ENCODE measurements around the gene INF2. TPM values are rescaled to one million over a fixed set of nuclear protein-coding genes. Genes with fewer than 3 reads are reported as not detected.

The INF2 gene
- polyA plus RNA-seq, 3 donors: 34.1 to 38.1 (median 34.6) TPM

DNA sequence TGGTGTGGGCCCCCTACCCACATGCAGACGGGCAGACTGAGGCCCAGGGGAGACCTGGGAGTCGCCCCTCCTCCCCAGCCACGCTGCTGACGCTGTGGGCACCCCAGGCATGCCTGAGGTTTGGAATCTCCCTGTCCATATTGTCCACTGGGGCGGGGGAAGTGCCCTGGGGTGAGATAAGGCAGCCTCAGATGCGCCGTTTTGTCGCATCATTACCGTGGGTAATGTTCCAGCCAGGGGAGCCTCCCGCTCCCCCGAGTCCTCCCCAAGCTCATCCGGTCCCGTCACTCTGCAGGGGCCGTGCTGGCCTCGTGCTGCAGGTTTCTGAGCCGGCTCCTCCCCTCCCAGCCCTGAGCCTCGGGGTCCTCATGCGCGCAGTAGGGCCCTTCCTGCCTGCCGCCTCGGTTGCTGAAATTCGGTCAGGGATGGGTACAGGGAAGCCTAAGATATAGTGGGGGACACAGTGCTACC lies 11.4 kb downstream of the INF2 start:
- no peak for DNase-seq (ENCODE audit: low read depth in 3 of 3, low spot score in 2 of 3)

DNA sequence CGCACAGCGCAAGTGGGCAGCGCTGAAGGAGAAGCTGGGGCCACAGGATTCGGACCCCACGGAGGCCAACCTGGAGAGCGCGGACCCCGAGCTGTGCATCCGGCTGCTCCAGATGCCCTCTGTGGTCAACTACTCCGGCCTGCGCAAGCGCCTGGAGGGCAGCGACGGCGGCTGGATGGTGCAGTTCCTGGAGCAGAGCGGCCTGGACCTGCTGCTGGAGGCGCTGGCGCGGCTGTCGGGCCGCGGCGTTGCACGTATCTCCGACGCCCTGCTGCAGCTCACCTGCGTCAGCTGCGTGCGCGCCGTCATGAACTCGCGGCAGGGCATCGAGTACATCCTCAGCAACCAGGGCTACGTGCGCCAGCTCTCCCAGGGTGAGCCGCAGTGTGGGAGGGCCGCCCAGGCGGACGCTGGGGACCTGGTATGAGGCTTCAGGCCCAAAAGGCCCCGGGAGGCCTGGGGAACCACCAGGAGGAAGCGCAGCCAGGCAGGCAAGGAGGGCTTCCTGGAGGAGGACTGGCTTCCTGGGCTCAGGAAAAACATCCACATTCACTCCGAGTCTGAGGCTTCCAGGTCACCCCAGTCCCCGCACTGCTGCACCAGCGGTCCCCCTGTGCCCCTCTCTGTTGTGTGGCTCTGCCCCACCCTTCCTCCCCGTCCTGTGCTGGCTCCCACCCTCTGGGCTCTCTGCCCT lies 12.1 kb downstream of the INF2 start:
- DNase-seq (ENCODE audit: low read depth in 3 of 3, low spot score in 2 of 3): no peak

DNA sequence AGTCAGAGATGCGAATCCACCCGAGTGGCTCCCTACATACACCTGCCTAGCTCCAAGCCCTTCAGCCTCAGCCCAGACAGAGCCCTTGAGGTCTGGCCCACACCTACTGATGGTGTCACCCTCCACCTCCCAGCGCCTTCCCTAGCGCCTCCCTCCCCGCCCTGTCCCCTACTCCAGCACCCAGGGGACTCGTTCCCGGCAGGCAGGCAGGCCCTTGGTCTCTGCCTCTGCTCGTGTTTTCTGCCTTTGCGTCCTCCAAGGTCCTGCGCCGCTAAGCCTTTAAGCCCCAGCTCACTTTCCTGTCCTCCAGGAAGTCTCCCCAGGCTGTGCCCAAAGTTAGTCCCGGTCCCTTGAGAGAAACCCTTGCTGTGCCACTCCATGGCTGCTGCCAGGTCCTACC lies 12.7 kb downstream of the INF2 start:
- no peak for DNase-seq (ENCODE audit: low read depth in 3 of 3, low spot score in 2 of 3)

DNA sequence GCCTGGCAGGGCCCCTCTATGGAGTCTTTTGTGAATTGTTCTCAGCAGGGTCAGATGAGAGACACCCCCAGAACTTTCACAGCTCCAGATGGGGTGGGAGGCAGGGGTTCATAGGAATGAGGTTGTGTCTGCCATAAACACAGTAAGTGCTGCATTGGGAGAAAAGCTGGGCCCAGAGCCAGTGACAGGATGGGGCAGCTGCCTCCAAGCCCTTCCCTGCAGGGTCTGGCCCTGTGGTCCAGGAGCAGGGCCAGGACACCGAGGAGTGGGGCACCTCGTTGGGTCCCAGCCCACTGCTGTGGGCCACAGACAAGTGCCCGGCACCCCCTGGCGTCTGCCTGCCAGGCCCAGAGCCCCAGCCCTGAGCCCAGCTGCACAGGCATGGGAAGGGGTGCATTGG lies 13.3 kb downstream of the INF2 start:
- no peak for DNase-seq (ENCODE audit: low read depth in 3 of 3, low spot score in 2 of 3)

DNA sequence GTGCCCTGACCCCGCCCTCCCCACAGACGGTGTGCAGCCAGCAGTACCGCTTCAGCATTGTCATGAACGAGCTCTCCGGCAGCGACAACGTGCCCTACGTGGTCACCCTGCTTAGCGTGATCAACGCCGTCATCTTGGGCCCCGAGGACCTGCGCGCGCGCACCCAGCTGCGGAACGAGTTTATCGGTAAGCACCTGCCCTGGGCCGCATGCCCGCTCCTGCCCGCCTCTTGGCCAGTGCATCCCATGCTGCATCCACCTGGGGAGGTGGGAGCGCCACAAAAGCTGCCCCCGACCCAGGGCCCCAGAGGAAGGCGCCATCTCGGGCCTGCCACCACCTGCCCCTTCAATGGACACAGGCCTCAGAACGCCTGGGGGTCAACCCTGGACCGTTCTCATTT lies 13.9 kb downstream of the INF2 start:
- DNase-seq (ENCODE audit: low read depth in 3 of 3, low spot score in 2 of 3): no peak

DNA sequence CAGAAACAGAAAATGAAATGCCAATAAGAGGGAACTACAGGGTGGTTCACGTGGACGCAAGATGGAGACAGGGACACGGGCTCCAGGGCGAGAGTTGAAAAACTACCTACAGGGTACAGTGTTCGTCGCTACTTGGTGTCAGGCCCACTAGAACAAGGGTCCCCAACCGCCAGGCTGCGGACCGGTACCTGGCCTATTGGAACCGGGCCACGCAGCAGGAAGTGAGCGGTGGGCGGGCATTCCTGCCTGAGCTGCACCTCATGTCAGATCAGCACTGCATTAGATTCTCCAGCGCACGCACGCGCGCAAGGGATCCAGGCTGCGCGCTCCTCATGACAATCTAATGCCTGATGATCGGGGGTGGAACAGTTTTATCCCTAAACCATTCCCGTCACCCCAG lies 14.8 kb downstream of the INF2 start:
- DNase-seq (ENCODE audit: low read depth in 3 of 3, low spot score in 2 of 3): no peak

DNA sequence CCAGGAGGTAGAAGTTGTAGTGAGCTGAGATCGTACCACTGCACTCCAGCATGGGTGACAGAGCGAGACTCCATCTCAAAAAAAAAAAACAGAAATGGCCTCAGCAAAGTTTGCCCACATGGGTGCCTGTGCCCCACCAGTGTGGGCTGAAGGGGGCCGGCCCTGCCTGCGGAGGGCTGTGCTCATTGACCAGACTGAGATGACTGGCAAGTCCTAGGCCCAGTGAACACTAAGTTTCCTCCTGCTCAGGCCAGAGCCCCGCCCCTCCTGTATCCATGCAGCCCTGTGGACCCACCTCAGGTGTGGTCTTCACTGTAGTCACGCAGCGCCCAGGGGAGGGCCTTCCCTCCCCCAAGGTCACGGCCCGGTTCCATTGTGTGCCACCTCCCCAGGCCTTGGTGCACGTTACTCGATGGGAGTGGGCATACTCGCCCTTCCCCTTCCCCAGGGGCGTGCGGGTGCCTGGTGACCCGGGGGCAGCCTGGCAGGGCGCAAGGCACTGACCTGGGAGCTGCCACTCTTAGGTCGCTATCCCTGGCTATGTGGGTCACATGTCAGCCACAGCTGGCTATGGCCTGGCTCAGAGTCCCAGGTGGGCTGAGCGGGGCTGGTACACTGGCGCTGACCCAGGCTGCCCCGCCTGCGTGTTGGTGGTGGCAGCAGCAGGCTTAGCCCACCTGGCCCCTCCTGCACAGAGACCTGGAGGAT lies 16.1 kb downstream of the INF2 start:
- DNase-seq (ENCODE audit: low read depth in 3 of 3, low spot score in 2 of 3): no peak

DNA sequence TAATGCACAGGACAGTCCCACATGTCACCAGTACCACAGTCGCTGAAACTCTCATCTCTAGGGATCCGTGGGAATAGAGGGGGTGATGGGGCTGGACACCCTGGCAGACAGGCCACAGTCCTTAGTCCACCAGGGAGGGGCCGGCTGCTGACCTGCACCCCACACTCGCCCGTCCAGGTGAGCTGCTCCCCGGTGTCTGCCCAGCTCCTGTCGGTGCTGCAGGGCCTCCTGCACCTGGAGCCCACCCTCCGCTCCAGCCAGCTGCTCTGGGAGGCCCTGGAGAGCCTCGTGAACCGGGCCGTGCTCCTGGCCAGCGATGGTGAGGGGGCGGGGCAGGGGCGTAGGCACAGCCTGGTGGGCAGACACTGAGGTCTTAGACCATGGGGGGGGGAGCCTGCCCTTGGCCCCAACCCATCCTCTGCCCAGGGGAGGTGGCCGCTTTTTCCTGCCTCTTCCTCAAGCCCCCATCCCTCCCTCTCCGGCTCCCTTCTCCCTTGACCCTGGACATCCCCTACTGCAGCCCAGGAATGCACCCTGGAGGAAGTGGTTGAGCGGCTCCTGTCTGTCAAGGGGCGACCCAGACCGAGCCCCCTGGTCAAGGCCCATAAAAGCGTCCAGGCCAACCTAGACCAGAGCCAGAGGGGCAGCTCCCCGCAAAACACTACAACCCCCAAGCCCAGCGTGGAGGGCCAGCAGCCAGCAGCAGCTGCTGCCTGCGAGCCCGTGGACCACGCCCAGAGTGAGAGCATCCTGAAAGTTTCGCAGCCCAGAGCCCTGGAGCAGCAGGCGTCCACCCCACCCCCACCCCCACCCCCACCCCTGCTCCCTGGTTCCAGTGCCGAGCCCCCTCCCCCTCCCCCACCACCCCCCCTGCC lies 17.6 kb downstream of the INF2 start:
- no peak for DNase-seq (ENCODE audit: low read depth in 3 of 3, low spot score in 2 of 3)

DNA sequence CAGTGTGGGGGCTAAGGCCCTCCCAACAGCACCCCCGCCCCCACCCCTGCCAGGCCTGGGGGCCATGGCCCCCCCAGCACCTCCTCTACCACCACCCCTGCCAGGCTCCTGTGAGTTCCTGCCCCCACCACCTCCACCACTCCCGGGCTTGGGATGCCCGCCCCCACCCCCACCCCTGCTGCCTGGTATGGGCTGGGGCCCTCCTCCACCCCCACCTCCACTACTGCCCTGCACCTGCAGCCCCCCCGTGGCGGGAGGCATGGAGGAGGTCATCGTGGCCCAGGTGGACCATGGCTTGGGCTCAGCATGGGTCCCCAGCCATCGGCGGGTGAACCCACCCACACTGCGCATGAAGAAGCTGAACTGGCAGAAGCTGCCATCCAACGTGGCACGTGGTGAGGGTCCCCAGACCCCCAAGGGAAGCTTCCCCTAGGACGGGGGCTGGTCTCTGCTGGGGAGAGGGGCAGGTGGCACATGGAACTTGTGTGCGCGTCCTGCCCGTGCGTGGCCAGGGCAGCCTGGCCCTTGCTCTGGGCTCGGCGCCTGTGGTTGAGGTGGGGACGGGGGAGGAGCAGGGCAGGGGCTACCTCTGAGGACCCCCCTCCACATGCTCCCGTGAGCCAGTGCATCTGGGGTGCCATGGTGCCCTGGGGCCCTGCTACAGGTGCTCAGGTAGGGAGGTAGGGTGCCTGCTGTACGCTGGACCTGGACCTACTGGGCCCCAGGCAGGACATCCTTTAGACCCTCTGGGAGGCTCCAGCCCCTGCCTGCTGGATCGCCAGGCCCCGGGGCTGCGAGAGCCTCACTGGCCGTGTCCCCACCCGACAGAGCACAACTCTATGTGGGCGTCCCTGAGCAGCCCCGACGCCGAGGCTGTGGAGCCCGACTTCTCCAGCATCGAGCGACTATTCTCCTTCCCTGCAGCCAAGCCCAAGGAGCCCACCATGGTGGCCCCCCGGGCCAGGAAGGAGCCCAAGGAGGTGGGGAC lies 18.5 kb downstream of the INF2 start:
- DNase-seq (ENCODE audit: low read depth in 3 of 3, low spot score in 2 of 3): no peak

DNA sequence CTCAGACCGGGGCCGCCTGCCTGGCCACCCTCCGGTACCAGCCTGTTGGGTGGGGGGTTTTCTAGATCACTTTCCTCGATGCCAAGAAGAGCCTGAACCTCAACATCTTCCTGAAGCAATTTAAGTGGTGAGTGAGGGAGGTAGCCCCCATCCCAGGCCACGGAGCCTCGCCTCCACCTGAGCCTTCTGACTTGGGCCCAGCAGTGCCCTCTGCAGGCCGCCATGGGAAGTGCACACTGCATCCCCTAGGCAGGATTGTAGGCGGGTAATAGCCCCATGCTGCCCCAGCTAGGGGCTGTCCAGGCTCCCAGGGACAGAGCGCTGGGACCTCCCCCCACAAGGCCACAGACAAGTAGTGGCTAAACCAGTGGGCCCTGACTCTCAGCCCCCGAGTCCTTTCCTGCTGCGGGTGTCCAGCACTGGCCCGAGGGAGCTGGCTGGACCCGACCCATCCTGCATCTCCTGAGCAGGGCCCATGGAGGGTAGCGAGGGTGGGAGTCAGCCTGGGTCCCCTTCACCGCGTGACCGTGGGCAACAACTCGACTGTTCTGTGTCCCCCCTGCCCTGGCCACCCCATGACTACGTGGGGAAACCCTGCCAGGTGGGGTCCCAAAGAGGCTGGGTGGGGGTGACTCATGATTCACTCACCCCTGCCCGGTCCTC lies 19.3 kb downstream of the INF2 start:
- no peak for DNase-seq (ENCODE audit: low read depth in 3 of 3, low spot score in 2 of 3)

DNA sequence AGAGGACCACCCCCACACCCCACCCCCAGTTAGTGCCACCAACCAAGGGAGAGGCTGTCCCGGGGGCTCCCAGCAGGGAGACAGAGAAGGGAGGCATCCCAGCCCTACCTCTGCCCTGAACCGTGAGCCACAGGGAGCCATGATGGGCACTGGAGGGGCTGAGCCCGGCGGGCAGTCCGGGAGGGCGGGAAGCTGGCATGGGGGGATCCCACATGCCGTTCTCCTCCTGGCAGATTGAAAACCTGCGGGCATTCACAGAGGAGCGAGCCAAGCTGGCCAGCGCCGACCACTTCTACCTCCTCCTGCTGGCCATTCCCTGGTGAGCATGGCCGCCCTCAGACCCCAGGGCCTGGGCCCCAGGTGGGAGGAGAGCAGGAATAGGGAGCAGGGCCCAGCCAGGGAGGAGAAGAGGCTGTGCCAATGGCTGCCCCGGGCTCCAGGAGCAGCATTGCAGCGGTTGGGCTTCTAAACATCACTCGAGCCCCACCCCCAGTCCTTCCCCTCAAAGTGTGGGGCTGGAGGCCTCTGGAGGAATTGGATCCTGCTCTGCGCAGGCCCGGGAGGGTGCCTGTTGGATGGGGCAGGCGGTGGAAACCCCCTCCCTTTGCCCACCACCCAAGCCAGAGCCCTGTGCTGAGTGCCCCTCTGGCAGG lies 20.1 kb downstream of the INF2 start:
- no peak for DNase-seq (ENCODE audit: low read depth in 3 of 3, low spot score in 2 of 3)

DNA sequence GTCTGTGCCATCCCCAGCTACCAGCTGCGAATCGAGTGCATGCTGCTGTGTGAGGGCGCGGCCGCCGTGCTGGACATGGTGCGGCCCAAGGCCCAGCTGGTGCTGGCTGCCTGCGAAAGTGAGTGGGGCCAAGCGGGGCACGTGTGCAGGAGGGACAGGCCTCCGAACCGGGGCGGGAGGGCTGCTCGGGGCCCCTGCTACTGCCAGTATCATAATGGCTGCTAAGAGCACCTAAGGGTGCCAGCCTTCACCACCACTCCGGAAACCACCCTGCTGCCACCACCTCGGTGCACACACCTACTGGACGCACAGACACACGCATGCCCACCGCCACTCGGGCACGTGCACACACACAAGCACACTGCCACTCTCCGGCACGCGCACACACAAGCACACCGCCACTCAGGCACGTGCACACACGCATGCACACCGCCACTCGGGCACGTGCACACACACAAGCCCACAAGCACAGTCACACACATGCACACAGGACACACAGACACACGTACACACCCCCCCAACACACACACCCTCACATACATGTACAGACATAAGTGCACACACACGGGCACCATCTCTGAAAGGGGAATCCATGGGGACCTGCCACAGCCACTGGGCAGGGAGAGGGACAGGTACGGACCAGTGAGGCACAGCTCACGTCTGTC lies 20.8 kb downstream of the INF2 start:
- DNase-seq (ENCODE audit: low read depth in 3 of 3, low spot score in 2 of 3): no peak

DNA sequence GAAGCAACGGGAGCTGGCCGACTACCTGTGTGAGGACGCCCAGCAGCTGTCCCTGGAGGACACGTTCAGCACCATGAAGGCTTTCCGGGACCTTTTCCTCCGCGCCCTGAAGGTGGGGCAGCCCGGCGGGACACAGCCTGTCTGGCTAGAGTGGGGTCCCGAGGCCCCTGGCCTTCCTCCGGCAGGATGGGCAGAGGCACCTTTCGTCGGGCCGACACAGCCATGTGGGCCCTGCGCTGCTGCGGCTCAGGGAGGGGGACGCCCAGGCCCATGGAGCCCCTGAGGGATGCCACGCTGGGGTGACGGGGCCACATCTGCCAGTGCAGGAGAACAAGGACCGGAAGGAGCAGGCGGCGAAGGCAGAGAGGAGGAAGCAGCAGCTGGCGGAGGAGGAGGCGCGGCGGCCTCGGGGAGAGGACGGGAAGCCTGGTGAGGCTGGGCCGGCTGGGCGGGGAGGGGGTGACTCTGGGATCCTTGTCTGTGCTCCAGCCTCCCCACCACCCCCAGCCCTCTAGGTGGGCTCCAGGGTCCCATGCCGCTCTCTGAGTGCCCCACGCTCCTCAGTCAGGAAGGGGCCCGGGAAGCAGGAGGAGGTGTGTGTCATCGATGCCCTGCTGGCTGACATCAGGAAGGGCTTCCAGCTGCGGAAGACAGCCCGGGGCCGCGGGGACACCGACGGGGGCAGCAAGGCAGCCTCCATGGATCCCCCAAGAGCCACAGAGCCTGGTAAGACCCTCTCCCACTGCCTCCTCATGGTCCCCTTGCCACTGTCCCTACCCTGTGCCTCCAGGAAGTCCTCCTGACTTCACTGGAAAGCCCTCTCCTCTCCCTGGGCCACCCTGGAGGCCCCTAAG lies 23.7 kb downstream of the INF2 start:
- no peak for DNase-seq (ENCODE audit: low read depth in 3 of 3, low spot score in 2 of 3)

DNA sequence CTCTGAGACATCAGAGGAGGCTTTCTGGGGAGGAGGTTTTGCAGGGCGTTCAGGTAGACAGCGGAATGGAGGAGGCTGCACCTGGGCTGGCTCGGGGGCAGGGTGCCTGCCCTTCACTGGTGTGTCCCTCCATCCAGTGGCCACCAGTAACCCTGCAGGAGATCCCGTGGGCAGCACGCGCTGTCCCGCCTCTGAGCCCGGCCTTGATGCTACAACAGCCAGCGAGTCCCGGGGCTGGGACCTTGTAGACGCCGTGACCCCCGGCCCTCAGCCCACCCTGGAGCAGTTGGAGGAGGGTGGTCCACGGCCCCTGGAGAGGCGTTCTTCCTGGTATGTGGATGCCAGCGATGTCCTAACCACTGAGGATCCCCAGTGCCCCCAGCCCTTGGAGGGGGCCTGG lies 24.6 kb downstream of the INF2 start:
- DNase-seq (ENCODE audit: low read depth in 3 of 3, low spot score in 2 of 3): no peak

DNA sequence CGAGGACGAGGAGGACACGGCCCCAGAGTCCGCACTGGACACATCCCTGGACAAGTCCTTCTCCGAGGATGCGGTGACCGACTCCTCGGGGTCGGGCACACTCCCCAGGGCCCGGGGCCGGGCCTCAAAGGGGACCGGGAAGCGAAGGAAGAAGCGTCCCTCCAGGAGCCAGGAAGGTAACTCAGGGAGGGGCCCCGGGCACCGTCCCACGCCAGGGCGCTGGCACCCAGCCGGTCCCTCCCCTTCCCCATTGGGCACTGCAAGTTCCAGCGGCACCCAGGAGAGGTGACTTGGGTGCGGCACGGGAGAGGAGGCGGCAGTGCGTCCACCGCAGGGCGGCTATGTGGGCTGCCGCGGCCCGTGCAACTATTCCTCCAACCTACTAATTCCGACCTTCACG lies 25.3 kb downstream of the INF2 start:
- DNase-seq (ENCODE audit: low read depth in 3 of 3, low spot score in 2 of 3): no peak

DNA sequence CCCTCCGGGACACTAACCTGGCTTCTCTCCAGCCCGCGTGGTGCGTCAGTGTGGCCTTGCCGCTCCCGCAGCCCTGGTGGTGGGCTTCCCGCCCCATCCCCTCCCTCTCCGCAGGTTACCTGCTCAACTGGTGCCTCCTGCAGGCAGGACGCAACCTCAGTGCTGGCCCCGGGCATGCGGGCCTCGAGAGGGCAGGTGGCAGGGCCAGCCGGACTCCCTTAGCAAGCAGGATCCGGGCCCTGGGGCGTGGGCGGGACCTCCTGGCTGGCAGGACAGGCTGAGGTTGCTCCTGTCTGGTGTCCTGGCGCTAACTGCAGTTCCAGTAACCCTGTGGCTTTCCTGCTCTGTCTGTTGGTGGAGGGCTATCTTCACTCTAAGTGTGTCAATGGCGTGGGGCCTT lies 26.0 kb downstream of the INF2 start:
- DNase-seq (ENCODE audit: low read depth in 3 of 3, low spot score in 2 of 3): no peak

DNA sequence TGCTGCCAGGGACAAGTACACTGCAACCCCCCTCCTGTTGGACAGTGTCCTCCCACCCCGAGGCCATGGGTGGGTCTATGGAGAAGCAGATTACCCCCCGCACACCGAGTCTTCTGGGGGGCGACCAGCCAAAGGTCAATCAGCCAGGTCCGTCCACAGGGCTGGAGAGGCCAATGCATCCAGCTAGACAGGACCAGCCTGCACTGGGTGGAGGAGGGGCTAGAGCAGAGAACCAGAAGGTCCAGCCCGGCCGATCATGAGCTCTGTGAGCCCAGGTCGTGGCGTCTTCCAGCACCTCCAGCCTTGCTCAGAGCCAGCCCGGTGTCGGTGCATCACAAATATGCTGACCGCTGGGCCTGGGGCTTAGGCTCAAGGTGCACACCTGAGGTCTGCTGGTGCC lies 26.5 kb downstream of the INF2 start:
- DNase-seq (ENCODE audit: low read depth in 3 of 3, low spot score in 2 of 3): no peak

DNA sequence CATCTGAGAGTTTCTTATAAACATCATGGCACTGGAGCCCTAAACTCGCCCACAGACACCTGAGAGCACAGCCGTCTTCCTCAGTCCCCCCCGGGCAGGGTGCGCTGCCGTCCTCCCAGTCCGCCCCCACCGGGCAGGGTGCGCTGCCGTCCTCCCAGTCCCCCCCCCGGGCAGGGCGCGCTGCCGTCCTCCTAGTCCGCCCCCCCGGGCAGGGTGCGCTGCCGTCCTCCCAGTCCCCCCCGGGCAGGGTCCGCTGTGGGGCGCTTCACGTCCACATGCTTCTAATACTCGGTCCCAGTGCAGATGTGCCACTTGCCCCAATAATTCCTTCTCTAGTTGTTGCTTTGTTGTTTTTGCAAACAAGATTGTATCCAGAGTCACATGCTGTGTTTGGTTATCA lies 27.7 kb downstream of the INF2 start:
- no peak for DNase-seq (ENCODE audit: low read depth in 3 of 3, low spot score in 2 of 3)
